Measurements from ENCODE around the gene HBM. TPM values are rescaled to one million over a fixed set of nuclear protein-coding genes. Genes with fewer than 3 reads are reported as not detected.

The HBM gene, protein sequence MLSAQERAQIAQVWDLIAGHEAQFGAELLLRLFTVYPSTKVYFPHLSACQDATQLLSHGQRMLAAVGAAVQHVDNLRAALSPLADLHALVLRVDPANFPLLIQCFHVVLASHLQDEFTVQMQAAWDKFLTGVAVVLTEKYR
- total RNA-seq (2022) (not detected in 2 replicates), Bru-seq, nascent RNA (not detected), BruChase-seq, experiment 1, labeled RNA remaining after a 2-hour chase (not detected), BruChase-seq, experiment 2, labeled RNA remaining after a 6-hour chase (not detected)
- long read RNA-seq, result 0 reads

- BruUV-seq (replicated peaks), result no TSS peak
- Mint-ChIP-seq H3K36me3 (ENCODE audit: insufficient read depth, unreplicated experiment) (no peaks in the 10 kb centered on the region), H3K27ac (ENCODE audit: unreplicated experiment) (no peak within 1 kb of the TSS), H3K27me3 (ENCODE audit: insufficient read depth, unreplicated experiment) (peaks cover 6% of the 10 kb centered on the region), H3K4me3 (ENCODE audit: unreplicated experiment) (no peak within 1 kb of the TSS), H3K9me3 (ENCODE audit: unreplicated experiment) (no peaks in the 10 kb centered on the region), H3K4me1 (ENCODE audit: low read depth, unreplicated experiment) (no peaks in the 10 kb centered on the region)
- intact Hi-C loops (cut with micrococcal nuclease; ENCODE audit: unreplicated experiment), result no loop called here
- no peaks in the 10 kb centered on the region for H3K9me3 ChIP-seq
- H3K4me3 ChIP-seq (ENCODE audit: low read depth, low read length), result no peak within 1 kb of the TSS
- no peak for DNase-seq
- no peaks in the 10 kb centered on the region for H3K4me1 ChIP-seq
- POLR2A ChIA-PET, result no interaction called here
- no peaks in the 10 kb centered on the region for H3K27me3 ChIP-seq (replicated peaks; ENCODE audit: control insufficient read depth, insufficient read depth, low read length)
- TF ChIP-seq, protein P1, sequence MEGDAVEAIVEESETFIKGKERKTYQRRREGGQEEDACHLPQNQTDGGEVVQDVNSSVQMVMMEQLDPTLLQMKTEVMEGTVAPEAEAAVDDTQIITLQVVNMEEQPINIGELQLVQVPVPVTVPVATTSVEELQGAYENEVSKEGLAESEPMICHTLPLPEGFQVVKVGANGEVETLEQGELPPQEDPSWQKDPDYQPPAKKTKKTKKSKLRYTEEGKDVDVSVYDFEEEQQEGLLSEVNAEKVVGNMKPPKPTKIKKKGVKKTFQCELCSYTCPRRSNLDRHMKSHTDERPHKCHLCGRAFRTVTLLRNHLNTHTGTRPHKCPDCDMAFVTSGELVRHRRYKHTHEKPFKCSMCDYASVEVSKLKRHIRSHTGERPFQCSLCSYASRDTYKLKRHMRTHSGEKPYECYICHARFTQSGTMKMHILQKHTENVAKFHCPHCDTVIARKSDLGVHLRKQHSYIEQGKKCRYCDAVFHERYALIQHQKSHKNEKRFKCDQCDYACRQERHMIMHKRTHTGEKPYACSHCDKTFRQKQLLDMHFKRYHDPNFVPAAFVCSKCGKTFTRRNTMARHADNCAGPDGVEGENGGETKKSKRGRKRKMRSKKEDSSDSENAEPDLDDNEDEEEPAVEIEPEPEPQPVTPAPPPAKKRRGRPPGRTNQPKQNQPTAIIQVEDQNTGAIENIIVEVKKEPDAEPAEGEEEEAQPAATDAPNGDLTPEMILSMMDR (IDR thresholded peaks at IDR 0.05; ENCODE audit: insufficient read depth in 1 of 2, low read depth in 1 of 2, low read length in 1 of 2, severe bottlenecking in 1 of 2, unreplicated experiment in 1 of 2), result no peak
- H3K36me3 ChIP-seq (ENCODE audit: control insufficient read depth, insufficient read depth, low read length), result no peaks in the 10 kb centered on the region
- CTCF ChIA-PET, result no interaction called here
Observed at GRCh38 chr16:165539-166374, at the start of gene HBM. HBM (plus strand) TSS chr16:165978; CDS start chr16:165998, 20 bp downstream.

DNA sequence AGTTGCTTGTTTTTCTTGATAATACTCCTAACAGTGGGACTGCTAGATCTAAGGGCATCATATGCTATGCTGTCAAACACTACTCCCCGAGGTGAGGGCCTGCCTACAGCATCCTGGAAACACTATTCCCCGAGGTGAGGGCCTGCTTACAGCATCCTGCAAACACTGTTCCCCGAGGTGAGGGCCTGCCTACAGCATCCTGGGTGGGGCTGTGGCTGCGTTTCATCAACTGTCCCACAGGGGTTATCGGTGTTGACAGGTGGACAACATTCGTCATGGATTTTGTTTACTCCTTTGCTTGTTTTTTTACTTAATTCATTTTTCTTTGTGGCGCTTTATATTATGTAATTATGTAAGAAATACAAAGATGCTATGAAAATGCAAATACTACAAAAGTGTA is 49.8 kb upstream of the HBM start:
- Mint-ChIP-seq H3K36me3 (ENCODE audit: insufficient read depth, unreplicated experiment) (peaks cover 14% of the 10 kb centered on the region), H3K9me3 (ENCODE audit: unreplicated experiment) (no peaks in the 10 kb centered on the region), H3K4me3 (ENCODE audit: unreplicated experiment) (no peak overlapping the region), H3K4me1 (ENCODE audit: low read depth, unreplicated experiment) (no peaks in the 10 kb centered on the region), H3K27ac (ENCODE audit: unreplicated experiment) (no peak overlapping the region), H3K27me3 (ENCODE audit: insufficient read depth, unreplicated experiment) (no peaks in the 10 kb centered on the region)
- Histone ChIP-seq H3K4me1 (0 out of 2 replicates have a peak, but pooled peaks cover 6% of the 10 kb centered on the region), H3K36me3 (ENCODE audit: control insufficient read depth, insufficient read depth, low read length) (peaks cover 4% of the 10 kb centered on the region), H3K27me3 (replicated peaks; ENCODE audit: control insufficient read depth, insufficient read depth, low read length) (no peaks in the 10 kb centered on the region), H3K9me3 (no peaks in the 10 kb centered on the region), H3K4me3 (ENCODE audit: low read depth, low read length) (no peak overlapping the region)
- intact Hi-C loops (cut with micrococcal nuclease; ENCODE audit: unreplicated experiment), result loop anchor here (2.0 kb wide), 1 partner anchor 65 kb away; the partner anchor contains the start of gene HBQ1
- DNase-seq, result no peak
- ChIA-PET POLR2A (no interaction called here), CTCF (no interaction called here)
- no TSS peak for BruUV-seq (replicated peaks)
- TF ChIP-seq, protein P1 (IDR thresholded peaks at IDR 0.05; ENCODE audit: insufficient read depth in 1 of 2, low read depth in 1 of 2, low read length in 1 of 2, severe bottlenecking in 1 of 2, unreplicated experiment in 1 of 2), result no peak

Measured in Caco-2 (cell line).